Psoas muscle (tissue), 8 donors: ENCODE data around the gene DNAH6. TPM values are rescaled to one million over a fixed set of nuclear protein-coding genes. Genes with fewer than 3 reads are reported as not detected.

Source experiments
- ATAC-seq, 4 donors: fragments of 200-7000 bp; cut with Tn5 transposase; one replicate each; pipeline ENCODE4 v1.9.1; 2020; ENCODE audit warnings: moderate library complexity in 3 of 4, mild to moderate bottlenecking in 2 of 4
- DNase-seq, 2 donors: peaks; one replicate each; pipeline ENCODE4 v3.0.0-alpha.2; 2020
- H3K27ac ChIP-seq: fragments of 200-600 bp; one replicate; pipeline ENCODE4 v1.8.0; 2022
- H3K27me3 ChIP-seq, 3 donors: fragments of 200-600 bp in 1 of 3; one replicate each; pipeline versions ENCODE4 v1.6.1 to v1.8.0; 2013 to 2022; ENCODE audit warnings: low read length in 2 of 3, mild to moderate bottlenecking in 2 of 3, moderate library complexity in 1 of 3; ENCODE audit not compliant: insufficient read depth in 3 of 3
- H3K36me3 ChIP-seq, 2 donors: fragments of 200-600 bp in 1 of 2; one replicate each; pipeline versions ENCODE4 v1.6.1 to v1.8.0; 2013 to 2022; ENCODE audit warnings: low read depth in 1 of 2, mild to moderate bottlenecking in 1 of 2, moderate library complexity in 1 of 2; ENCODE audit not compliant: insufficient read depth in 1 of 2
- H3K4me1 ChIP-seq: fragments of 200-600 bp; one replicate; pipeline ENCODE4 v1.8.0; 2022
- H3K4me3 ChIP-seq: fragments of 200-600 bp; one replicate; pipeline ENCODE4 v1.8.0; 2022; ENCODE audit warnings: mild to moderate bottlenecking
- H3K9me3 ChIP-seq: fragments of 200-600 bp; one replicate; pipeline ENCODE4 v1.8.0; 2022
- CTCF ChIP-seq: fragments of 200-600 bp; IDR thresholded peaks from one replicate; pipeline ENCODE4 v1.8.0; 2022; ENCODE audit warnings: antibody characterized with exemption
- WGBS, 3 donors: extraction: QIAGEN DNeasy Blood & Tissue Kit; methylation state at CpG; one replicate each; pipeline versions ENCODE4 v1.1.6 to v1.1.7; 2013; 5-methylcytosine and 5-hydroxymethylcytosine counted together
- intact Hi-C, 2 donors: fragments of 100-400 bp; cut with DNase I; formaldehyde crosslinking; loops; one replicate each; pipeline versions ENCODE4 v1.11.0 to v1.14.2; 2022
- polyA plus RNA-seq, 3 donors: library from polyadenylated mRNA; stranded (reverse); fragments of 200-250 nt; gene quantifications; one replicate each; pipeline ENCODE4 v1.2.3, GENCODE V29; 2013
- total RNA-seq, 4 donors: library from RNA; stranded (reverse); fragmentation: NEBNext Ultra II Directional in 2 of 4; extraction: Animal tissue kit (Norgen Biotek cat#: 25700) in 2 of 4; gene quantifications; one replicate each; pipeline versions ENCODE4 v1.2.1 to v1.2.4, GENCODE V29; 2021 to 2023
- donor health status: healthy with polysubstance abuse.
- donor health status: DM: no; HTN: no; CAD: no; lungs with moderate emphysema.
- donor health status: Bipolar disorder and iron deficiency.
- donor health status: healthy.
- donor health status: DM: yes; HTN: yes; CAD: no.
- donor health status: DM: no; HTN: no; CAD: no.
- donor health status: DM: no; HTN: no; CAD: no.
- donor health status: DM: yes; HTN: yes; CAD: no.

DNAH6 gene
- total and polyA plus RNA-seq, 7 donors, result 0.01 to 0.09 (median 0.07) TPM; not detected in 3

GRCh38 chr2:84731185-84731584 lies 214.9 kb downstream of the DNAH6 start:
- WGBS, 3 donors, result 74 to 79% (median 77%) methylated on average over 3 of the region's 3 CpGs
- DNase-seq (no peak), ATAC-seq (no peak)
- no peak overlapping the region for H3K4me3 ChIP-seq
- no peak overlapping the region for H3K27ac ChIP-seq
- H3K4me1 ChIP-seq, result no peaks in the 10 kb centered on the region
- peaks cover 0 to 3% (median 0%) of the 10 kb centered on the region in 3 donors for H3K27me3 ChIP-seq
- TF ChIP-seq CTCF, result no peak
- intact Hi-C loops, result no loop called here
- no peaks in the 10 kb centered on the region for H3K36me3 ChIP-seq
- no peaks in the 10 kb centered on the region for H3K9me3 ChIP-seq

GRCh38 chr2:84732897-84733778 lies 216.8 kb downstream of the DNAH6 start:
- no peaks in the 10 kb centered on the region for H3K4me1 ChIP-seq
- H3K4me3 ChIP-seq, result no peak overlapping the region
- intact Hi-C loops, result no loop called here
- TF ChIP-seq CTCF, result no peak
- H3K27me3 ChIP-seq, result no peaks in the 10 kb centered on the region
- no peaks in the 10 kb centered on the region for H3K36me3 ChIP-seq
- H3K27ac ChIP-seq, result no peak overlapping the region
- DNase-seq, result no peak
- ATAC-seq, result no peak
- 78 to 81% (median 80%) methylated on average over 6 of the region's 6 CpGs for WGBS, 3 donors
- no peaks in the 10 kb centered on the region for H3K9me3 ChIP-seq

- no peaks in the 10 kb centered on the region for H3K36me3 ChIP-seq
- 62 to 80% (median 64%) methylated on average over 1 of the region's 1 CpG for WGBS, 3 donors
- no peak overlapping the region for H3K4me3 ChIP-seq
- no peak for ATAC-seq
- H3K27ac ChIP-seq, result no peak overlapping the region
- H3K4me1 ChIP-seq, result no peaks in the 10 kb centered on the region
- DNase-seq, result no peak
- H3K27me3 ChIP-seq, result no peaks in the 10 kb centered on the region
- H3K9me3 ChIP-seq, result no peaks in the 10 kb centered on the region
- intact Hi-C loops, result no loop called here
- TF ChIP-seq CTCF, result no peak
Measured at GRCh38 chr2:84735389-84735788, 219.1 kb downstream of the DNAH6 start.

- DNase-seq (no peak), ATAC-seq (no peak)
- Histone ChIP-seq H3K4me3 (no peak overlapping the region), H3K9me3 (no peaks in the 10 kb centered on the region), H3K27ac (no peak overlapping the region), H3K27me3 (peaks cover 0 to 4% (median 0%) of the 10 kb centered on the region in 3 donors), H3K4me1 (no peaks in the 10 kb centered on the region), H3K36me3 (no peaks in the 10 kb centered on the region)
- TF ChIP-seq CTCF, result no peak
- intact Hi-C loops, result no loop called here
- 42 to 49% (median 42%) methylated on average over 3 of the region's 3 CpGs for WGBS, 3 donors
Measured at GRCh38 chr2:84741182-84741822, 225.0 kb downstream of the DNAH6 start.
